IMR-90 (cell line): ENCODE data around the gene POLR2E. TPM values are rescaled to one million over a fixed set of nuclear protein-coding genes. Genes with fewer than 3 reads are reported as not detected.

ENCODE experiments used
- polyA plus RNA-seq, 3 experiments: library from polyadenylated mRNA; depleted of rRNA; stranded (reverse); fragments of >200 nt; gene quantifications; 2 replicates each; pipeline ENCODE4 v1.2.3, GENCODE V29; 2012; ENCODE audit warnings: low replicate concordance in 1 of 3
- total RNA-seq: library from RNA; depleted of rRNA; stranded (reverse); fragments of >200 nt; gene quantifications from 2 replicates; pipeline ENCODE4 v1.2.3, GENCODE V29; 2012
- TF ChIP-seq, protein P1 (sequence below): fragments of 150-350 bp; IDR thresholded peaks from 2 replicates; pipeline ENCODE4 v1.6.1; 2016; ENCODE audit warnings: low read depth, mild to moderate bottlenecking, low read length, moderate library complexity, borderline replicate concordance

The POLR2E gene
- total and polyA plus RNA-seq, 2 of the 4 experiments (the other 2 are of a cell fraction) = 294 to 391 TPM

- TF ChIP-seq, protein P1, sequence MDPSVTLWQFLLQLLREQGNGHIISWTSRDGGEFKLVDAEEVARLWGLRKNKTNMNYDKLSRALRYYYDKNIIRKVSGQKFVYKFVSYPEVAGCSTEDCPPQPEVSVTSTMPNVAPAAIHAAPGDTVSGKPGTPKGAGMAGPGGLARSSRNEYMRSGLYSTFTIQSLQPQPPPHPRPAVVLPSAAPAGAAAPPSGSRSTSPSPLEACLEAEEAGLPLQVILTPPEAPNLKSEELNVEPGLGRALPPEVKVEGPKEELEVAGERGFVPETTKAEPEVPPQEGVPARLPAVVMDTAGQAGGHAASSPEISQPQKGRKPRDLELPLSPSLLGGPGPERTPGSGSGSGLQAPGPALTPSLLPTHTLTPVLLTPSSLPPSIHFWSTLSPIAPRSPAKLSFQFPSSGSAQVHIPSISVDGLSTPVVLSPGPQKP = no peak
Measured at GRCh38 chr19:1113030-1113985, 18.1 kb upstream of the POLR2E start (continued).
